K562 treated with DMSO at 1 percent for 4 hours (cell line): Measurements from ENCODE around the gene TTBK2. TPM values are rescaled to one million over a fixed set of nuclear protein-coding genes. Genes with fewer than 3 reads are reported as not detected.

ENCODE experiments used
- total RNA-seq: library from RNA; unstranded; fragments of 300-600 nt; gene quantifications from 2 replicates; pipeline ENCODE4 v1.2.3, GENCODE V29; 2022; ENCODE audit not compliant: insufficient read depth

TTBK2 gene
- total RNA-seq = 5.7 and 7.5 TPM in 2 replicates

GRCh38 chr15:42920519-42921341 lies at the start of gene TTBK2:
Gene TTBK2, minus strand, starts transcription at chr15:42920778. Its CDS starts 42,161 bp downstream, at chr15:42878617.

DNA sequence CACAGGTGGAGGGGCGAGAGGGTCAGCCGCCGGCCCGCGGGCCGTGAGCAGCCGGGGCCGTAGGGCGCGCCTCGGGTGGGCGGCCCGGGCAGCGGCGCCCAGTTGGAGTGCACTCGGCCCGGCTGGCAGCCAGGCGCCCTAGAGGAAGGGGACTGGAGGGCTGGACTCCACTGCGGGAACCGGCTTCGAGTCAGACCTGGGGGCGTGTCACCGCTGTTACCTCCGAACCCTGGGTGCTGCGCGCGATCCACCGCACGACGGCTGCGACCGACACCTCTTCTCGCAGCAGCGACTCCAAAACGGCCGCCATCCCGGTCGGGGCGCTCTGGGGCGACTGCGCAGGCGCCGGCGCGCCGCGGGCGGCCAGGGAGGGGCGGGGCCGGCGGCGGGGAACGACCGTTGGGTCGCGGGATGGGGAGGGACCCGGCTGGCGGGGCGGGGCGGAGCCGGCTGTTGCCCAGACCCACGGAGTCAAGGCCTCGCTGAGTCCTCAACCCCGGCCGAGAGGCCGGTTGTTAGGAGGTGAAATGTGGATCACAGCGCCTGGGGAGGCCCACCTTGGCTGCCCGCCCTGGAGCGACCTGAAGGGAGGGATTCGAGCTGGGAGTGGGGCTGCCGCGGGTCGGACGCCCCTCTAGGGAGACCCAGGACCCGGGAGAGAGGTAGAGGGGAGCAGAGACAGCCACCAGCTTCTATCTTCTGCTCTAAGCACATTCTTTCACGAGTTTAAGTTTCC lies 183.6 kb downstream of the TTBK2 start, which contains the start of gene CDAN1:
TSS of gene CDAN1 (minus strand) at position 336 of the 736 bp plus-strand sequence. CDS start at position 310, 26 bp downstream.

Other genes starting within 250 kb of the TTBK2 start
- 22.1 and 41.2 TPM in 2 replicates for gene CDAN1, start 183.7 kb downstream of the TTBK2 start, total RNA-seq
- 6.0 and 11.9 TPM in 2 replicates for gene UBR1, start 185.3 kb upstream of the TTBK2 start, total RNA-seq
- gene TMEM62, start 212.8 kb upstream of the TTBK2 start, total RNA-seq = 9.4 and 11.1 TPM in 2 replicates